Measurements from ENCODE around the gene SH3PXD2B. TPM values are rescaled to one million over a fixed set of nuclear protein-coding genes. Genes with fewer than 3 reads are reported as not detected.

Gene SH3PXD2B
- total RNA-seq, 1 experiment from 2014 or later, result 1.3 TPM

GRCh38 chr5:172453206-172453985, 929 bp downstream of the SH3PXD2B start:
- DNase-seq (ENCODE audit: low spot score), result no peak

- no peak for DNase-seq (ENCODE audit: low spot score)
Measured at GRCh38 chr5:172452398-172453205, 1.7 kb downstream of the SH3PXD2B start.

- DNase-seq (ENCODE audit: low spot score), result no peak
Measured at GRCh38 chr5:172451771-172452197, 2.5 kb downstream of the SH3PXD2B start.

- peak; percentile 58 for DNase-seq (ENCODE audit: low spot score)
Measured at GRCh38 chr5:172450861-172451695, 3.2 kb downstream of the SH3PXD2B start.

- no peak for DNase-seq (ENCODE audit: low spot score)
Measured at GRCh38 chr5:172450453-172450852, 3.9 kb downstream of the SH3PXD2B start.

- no peak for DNase-seq (ENCODE audit: low spot score)
Measured at GRCh38 chr5:172448999-172449398, 5.3 kb downstream of the SH3PXD2B start.

- DNase-seq (ENCODE audit: low spot score), result no peak
Measured at GRCh38 chr5:172447646-172448365, 6.5 kb downstream of the SH3PXD2B start.

GRCh38 chr5:172446336-172447051, 7.8 kb downstream of the SH3PXD2B start:
- no peak for DNase-seq (ENCODE audit: low spot score)

GRCh38 chr5:172445866-172446265, 8.5 kb downstream of the SH3PXD2B start:
- DNase-seq (ENCODE audit: low spot score), result no peak

GRCh38 chr5:172444626-172445365, 9.5 kb downstream of the SH3PXD2B start:
- no peak for DNase-seq (ENCODE audit: low spot score)

- no peak for DNase-seq (ENCODE audit: low spot score)
Measured at GRCh38 chr5:172444110-172444510, 10.2 kb downstream of the SH3PXD2B start.

- DNase-seq (ENCODE audit: low spot score), result no peak
Measured at GRCh38 chr5:172443441-172444109, 10.8 kb downstream of the SH3PXD2B start.

GRCh38 chr5:172442592-172442991, 11.7 kb downstream of the SH3PXD2B start:
- DNase-seq (ENCODE audit: low spot score), result no peak

- no peak for DNase-seq (ENCODE audit: low spot score)
Measured at GRCh38 chr5:172441262-172441751, 13.0 kb downstream of the SH3PXD2B start.

- no peak for DNase-seq (ENCODE audit: low spot score)
Measured at GRCh38 chr5:172440486-172440885, 13.8 kb downstream of the SH3PXD2B start.

- DNase-seq (ENCODE audit: low spot score), result no peak
Measured at GRCh38 chr5:172439785-172440477, 14.4 kb downstream of the SH3PXD2B start.

GRCh38 chr5:172438319-172438668, 16.0 kb downstream of the SH3PXD2B start:
- DNase-seq (ENCODE audit: low spot score), result no peak

All from HT-29 (cell line).